Ecto neural progenitor cell (in vitro differentiated cells): ENCODE data around the gene EBF4.

Experiments
- DNase-seq: peaks from one replicate; pipeline ENCODE4 v3.0.0-alpha.2; 2018; ENCODE audit warnings: low spot score

Gene EBF4

GRCh38 chr20:2692036-2692885, at the start of gene EBF4:
Gene EBF4, plus strand, starts transcription at chr20:2692780. Its CDS starts 866 bp downstream, at chr20:2693646.
- DNase-seq = peak; percentile 73

- no peak for DNase-seq
Observed at GRCh38 chr20:2643708-2644107, 48.9 kb upstream of the EBF4 start.

- DNase-seq = peak; percentile 97
Observed at GRCh38 chr20:2651772-2652723, 40.5 kb upstream of the EBF4 start, which contains the start of gene NOP56. Gene NOP56, plus strand, starts transcription at chr20:2652632. Its CDS starts 29 bp downstream, at chr20:2652661.

GRCh38 chr20:2652724-2653555, 39.6 kb upstream of the EBF4 start:
- DNase-seq = no peak

GRCh38 chr20:2653556-2654383, 38.8 kb upstream of the EBF4 start:
- no peak for DNase-seq

GRCh38 chr20:2654384-2654822, 38.2 kb upstream of the EBF4 start:
- no peak for DNase-seq

GRCh38 chr20:2654831-2655230, 37.7 kb upstream of the EBF4 start:
- no peak for DNase-seq

GRCh38 chr20:2655331-2656116, 37.1 kb upstream of the EBF4 start:
- DNase-seq = no peak

- DNase-seq = no peak
Observed at GRCh38 chr20:2656471-2657117, 36.0 kb upstream of the EBF4 start.

GRCh38 chr20:2657241-2657640, 35.3 kb upstream of the EBF4 start:
- DNase-seq = no peak

GRCh38 chr20:2657674-2658073, 34.9 kb upstream of the EBF4 start:
- DNase-seq = no peak

GRCh38 chr20:2658414-2659354, 33.9 kb upstream of the EBF4 start:
- no peak for DNase-seq

GRCh38 chr20:2659547-2659946, 33.0 kb upstream of the EBF4 start:
- no peak for DNase-seq

GRCh38 chr20:2663364-2663886, 29.2 kb upstream of the EBF4 start:
- no peak for DNase-seq

GRCh38 chr20:2663887-2664719, 28.5 kb upstream of the EBF4 start, which contains the start of gene IDH3B:
Gene IDH3B, minus strand, starts transcription at chr20:2664216. Its CDS starts 28 bp downstream, at chr20:2664188.
- peak; percentile 93 for DNase-seq

- DNase-seq = no peak
Observed at GRCh38 chr20:2671977-2672376, 20.6 kb upstream of the EBF4 start.

GRCh38 chr20:2672446-2672845, 20.1 kb upstream of the EBF4 start:
- DNase-seq = no peak
